GM23248 (cell line): ENCODE results near the gene SMCP. TPM values are rescaled to one million over a fixed set of nuclear protein-coding genes. Genes with fewer than 3 reads are reported as not detected.
A peak's percentile ranks its signal among the peaks of the same experiment; 100 is the strongest.

Experiments used
- DNase-seq: peaks from one replicate; pipeline ENCODE4 v3.0.0-alpha.2; 2015
- H2AFZ ChIP-seq: fragments of 200-600 bp; sonication (generic); 2 replicates; pipeline ENCODE4 v1.6.1; 2016; ENCODE audit warnings: antibody characterized with exemption
- H3F3A ChIP-seq: fragments of 200-600 bp; sonication (generic); 2 replicates; pipeline ENCODE4 v1.6.1; 2016; ENCODE audit warnings: mild to moderate bottlenecking, antibody characterized with exemption, mixed run types; ENCODE audit not compliant: insufficient read depth
- H3K27ac ChIP-seq: fragments of 200-600 bp; sonication (generic); 2 replicates; pipeline ENCODE4 v1.5.1; 2016; ENCODE audit warnings: mild to moderate bottlenecking
- H3K27me3 ChIP-seq: fragments of 200-600 bp; sonication (generic); replicated peaks from 2 replicates; pipeline ENCODE4 v1.6.1; 2016; ENCODE audit warnings: mild to moderate bottlenecking; ENCODE audit not compliant: insufficient read depth
- H3K36me3 ChIP-seq: fragments of 200-600 bp; sonication (generic); 2 replicates; pipeline ENCODE4 v1.6.1; 2016; ENCODE audit warnings: low read depth, mild to moderate bottlenecking
- H3K4me1 ChIP-seq: fragments of 200-600 bp; sonication (generic); 2 replicates; pipeline ENCODE4 v1.6.1; 2016; ENCODE audit warnings: mild to moderate bottlenecking; ENCODE audit not compliant: insufficient read depth
- H3K4me2 ChIP-seq: fragments of 200-600 bp; sonication (generic); one replicate; pipeline ENCODE4 v1.6.1; 2016; ENCODE audit warnings: mild to moderate bottlenecking; ENCODE audit not compliant: unreplicated experiment
- H3K4me3 ChIP-seq: fragments of 200-600 bp; sonication (generic); 2 replicates; pipeline ENCODE4 v1.5.1; 2016; ENCODE audit warnings: mild to moderate bottlenecking
- H3K79me2 ChIP-seq: fragments of 200-600 bp; sonication (generic); 2 replicates; pipeline ENCODE4 v1.6.1; 2016; ENCODE audit warnings: mild to moderate bottlenecking; ENCODE audit not compliant: insufficient read depth
- H3K9ac ChIP-seq: fragments of 200-600 bp; sonication (generic); 2 replicates; pipeline ENCODE4 v1.6.1; 2016; ENCODE audit warnings: mild to moderate bottlenecking
- H3K9me2 ChIP-seq: fragments of 200-600 bp; sonication (generic); 2 replicates; pipeline ENCODE4 v1.6.1; 2016; ENCODE audit warnings: mixed run types, mild to moderate bottlenecking, moderate library complexity; ENCODE audit not compliant: insufficient read depth
- H3K9me3 ChIP-seq: fragments of 200-600 bp; sonication (generic); one replicate; pipeline ENCODE4 v1.6.1; 2017; ENCODE audit warnings: low read depth
- H4K20me1 ChIP-seq: fragments of 200-600 bp; sonication (generic); 2 replicates; pipeline ENCODE4 v1.6.0; 2016; ENCODE audit not compliant: insufficient read depth
- EZH2 ChIP-seq: fragments of 200-600 bp; sonication (generic); IDR thresholded peaks from 2 replicates; pipeline ENCODE4 v1.6.1; 2018; ENCODE audit warnings: antibody characterized with exemption, mild to moderate bottlenecking; ENCODE audit not compliant: insufficient read depth, poor library complexity, severe bottlenecking
- EZH2phosphoT487 ChIP-seq: fragments of 200-600 bp; sonication (generic); IDR thresholded peaks from 2 replicates; pipeline ENCODE4 v1.6.1; 2018; ENCODE audit warnings: antibody characterized with exemption, moderate library complexity, mild to moderate bottlenecking, low read depth; ENCODE audit not compliant: insufficient read depth
- WGBS, 2 experiments: methylation state at CpG; one replicate each; pipeline ENCODE4 v1.1.6; 2015 to 2017; ENCODE audit warnings: low lambda C conversion rate in 2 of 2, low coverage in 1 of 2; ENCODE audit errors: missing lambda C conversion rate in 2 of 2; 5-methylcytosine and 5-hydroxymethylcytosine counted together
- in situ Hi-C: fragments of 300-500 bp; cut with MboI; formaldehyde crosslinking; loops from 2 replicates; pipeline ENCODE4 v1.15.0; 2020
- polyA plus RNA-seq: library from polyadenylated mRNA; unstranded; fragments of >200 nt; fragmentation: Nextera tagmentation; extraction: Ambion mirVana; gene quantifications from 2 replicates; pipeline ENCODE4 v1.2.1, GENCODE V29; 2016
- total RNA-seq: library from RNA; depleted of rRNA; stranded (reverse); fragments of >200 nt; shearing (Covaris generic); gene quantifications from 2 replicates; pipeline ENCODE4 v1.2.3, GENCODE V29; 2014

The SMCP gene
- total and polyA plus RNA-seq, 2 experiments from 2014 or later = not detected

- no peaks in the 10 kb centered on the region for H3K27me3 ChIP-seq
- peaks cover 9% of the 10 kb centered on the region; the same call in 1 of the 2 replicates for H3F3A ChIP-seq
- TF ChIP-seq EZH2phosphoT487 (no peak), EZH2 (no peak)
- H3K36me3 ChIP-seq = no peaks in the 10 kb centered on the region
- H3K9me2 ChIP-seq = no peaks in the 10 kb centered on the region
- in situ Hi-C loops = loop anchor here (5.0 kb wide), 1 partner anchor 54 kb away; no protein-coding TSS in a partner anchor
- no peaks in the 10 kb centered on the region for H3K9me3 ChIP-seq
- no peak overlapping the region for H2AFZ ChIP-seq
- H3K4me2 ChIP-seq = peak overlapping the region; percentile 33
- no peak overlapping the region for H3K4me3 ChIP-seq
- no peaks in the 10 kb centered on the region for H3K79me2 ChIP-seq
- DNase-seq = peak; percentile 61
- H3K9ac ChIP-seq = no peak overlapping the region
- H3K27ac ChIP-seq = no peak overlapping the region
- peaks cover 13% of the 10 kb centered on the region for H3K4me1 ChIP-seq
- H4K20me1 ChIP-seq = no peaks in the 10 kb centered on the region
Measured at GRCh38 chr1:152873495-152873894, 4.6 kb upstream of the SMCP start.

- H3K9me3 ChIP-seq = no peaks in the 10 kb centered on the region
- no peak for DNase-seq
- no peaks in the 10 kb centered on the region for H3K9me2 ChIP-seq
- H3K36me3 ChIP-seq = no peaks in the 10 kb centered on the region
- no peak overlapping the region for H2AFZ ChIP-seq
- TF ChIP-seq EZH2 (no peak), EZH2phosphoT487 (no peak)
- peaks cover 9% of the 10 kb centered on the region; the same call in 1 of the 2 replicates for H3F3A ChIP-seq
- no peak overlapping the region for H3K4me3 ChIP-seq
- 95 to 100% methylated on average over 1 of the region's 1 CpG for WGBS, 2 experiments
- H3K4me2 ChIP-seq = no peak overlapping the region
- H3K27me3 ChIP-seq = no peaks in the 10 kb centered on the region
- in situ Hi-C loops = no loop called here
- H3K4me1 ChIP-seq = peaks cover 13% of the 10 kb centered on the region
- H3K9ac ChIP-seq = no peak overlapping the region
- no peaks in the 10 kb centered on the region for H3K79me2 ChIP-seq
- H4K20me1 ChIP-seq = no peaks in the 10 kb centered on the region
- H3K27ac ChIP-seq = no peak overlapping the region
Measured at GRCh38 chr1:152876827-152877226, 1.3 kb upstream of the SMCP start.

- TF ChIP-seq EZH2phosphoT487 = no peak
- no peak overlapping the region for H3K27ac ChIP-seq
- no peak overlapping the region for H3K9ac ChIP-seq
- no peak overlapping the region for H3K4me2 ChIP-seq
- no peaks in the 10 kb centered on the region for H3K9me2 ChIP-seq
- H3F3A ChIP-seq = peaks cover 11% of the 10 kb centered on the region
- H2AFZ ChIP-seq = no peak overlapping the region
- no peak for DNase-seq
- in situ Hi-C loops = no loop called here
- no peak overlapping the region for H3K4me3 ChIP-seq
- no peaks in the 10 kb centered on the region for H4K20me1 ChIP-seq
- H3K9me3 ChIP-seq = no peaks in the 10 kb centered on the region
- no peaks in the 10 kb centered on the region for H3K27me3 ChIP-seq
- H3K4me1 ChIP-seq = peaks cover 12% of the 10 kb centered on the region
- no peaks in the 10 kb centered on the region for H3K36me3 ChIP-seq
- H3K79me2 ChIP-seq = no peaks in the 10 kb centered on the region
Measured at GRCh38 chr1:152879559-152880198, 1.6 kb downstream of the SMCP start.

GRCh38 chr1:152880316-152880715, 2.2 kb downstream of the SMCP start:
- in situ Hi-C loops = no loop called here
- H3F3A ChIP-seq = peaks cover 17% of the 10 kb centered on the region
- 81 to 86% methylated on average over 4 of the region's 4 CpGs for WGBS, 2 experiments

GRCh38 chr1:152880907-152881306, 2.8 kb downstream of the SMCP start:
- in situ Hi-C loops = no loop called here
- 80 to 81% methylated on average over 5 of the region's 5 CpGs for WGBS, 2 experiments

More at GRCh38 chr1:152880316-152880715, 2.2 kb downstream of the SMCP start:
- H3K9me3 ChIP-seq = no peaks in the 10 kb centered on the region
- DNase-seq = no peak
- no peak for TF ChIP-seq EZH2phosphoT487
- no peak for TF ChIP-seq EZH2
- no peaks in the 10 kb centered on the region for H4K20me1 ChIP-seq
- no peak overlapping the region for H3K4me2 ChIP-seq
- H3K9ac ChIP-seq = no peak overlapping the region
- H2AFZ ChIP-seq = no peak overlapping the region
- H3K27ac ChIP-seq = no peak overlapping the region
- no peaks in the 10 kb centered on the region for H3K27me3 ChIP-seq
- no peaks in the 10 kb centered on the region for H3K79me2 ChIP-seq
- peaks cover 18% of the 10 kb centered on the region for H3K4me1 ChIP-seq
- no peak overlapping the region for H3K4me3 ChIP-seq
- no peaks in the 10 kb centered on the region for H3K9me2 ChIP-seq
- no peaks in the 10 kb centered on the region for H3K36me3 ChIP-seq

More at GRCh38 chr1:152880907-152881306, 2.8 kb downstream of the SMCP start:
- Histone ChIP-seq H3F3A (peaks cover 23% of the 10 kb centered on the region), H3K27ac (no peak overlapping the region), H3K4me3 (no peak overlapping the region), H4K20me1 (no peaks in the 10 kb centered on the region), H3K9me3 (no peaks in the 10 kb centered on the region), H3K9me2 (no peaks in the 10 kb centered on the region), H3K9ac (no peak overlapping the region), H3K4me2 (no peak overlapping the region), H3K27me3 (no peaks in the 10 kb centered on the region), H3K4me1 (peaks cover 19% of the 10 kb centered on the region), H3K36me3 (no peaks in the 10 kb centered on the region), H3K79me2 (no peaks in the 10 kb centered on the region), H2AFZ (no peak overlapping the region)
- TF ChIP-seq EZH2 = no peak
- TF ChIP-seq EZH2phosphoT487 = no peak
- DNase-seq = no peak
